Tibial artery (tissue), 4 donors: Measurements from ENCODE around the gene KCNQ1.

ENCODE experiments used
- DNase-seq, 2 donors: peaks; one replicate each; pipeline ENCODE4 v3.0.0-alpha.2; 2019
- H3K27ac ChIP-seq, 2 donors: fragments of 200-600 bp; sonication (generic) in 1 of 2; 1 replicate in 1 of 2; 2 replicates in 1 of 2; pipeline ENCODE4 v1.5.1; 2018 to 2019; ENCODE audit warnings: mild to moderate bottlenecking in 1 of 2
- H3K27me3 ChIP-seq, 2 donors: fragments of 200-600 bp; sonication (generic) in 1 of 2; one replicate each; pipeline versions ENCODE4 v1.5.1 to v1.6.0; 2016 to 2019
- H3K36me3 ChIP-seq, 3 donors: fragments of 200-600 bp; sonication (generic) in 2 of 3; one replicate each; pipeline ENCODE4 v1.5.1; 2016 to 2019; ENCODE audit warnings: mild to moderate bottlenecking in 2 of 3
- H3K4me1 ChIP-seq, 4 donors: fragments of 200-600 bp; sonication (generic) in 2 of 4; 1 replicate in 3 of 4; 2 replicates in 1 of 4; pipeline ENCODE4 v1.5.1; 2016 to 2019
- H3K4me3 ChIP-seq, 2 donors: fragments of 200-600 bp; sonication (generic) in 1 of 2; 1 replicate in 1 of 2; 2 replicates in 1 of 2; pipeline ENCODE4 v1.5.1; 2018 to 2019; ENCODE audit warnings: mild to moderate bottlenecking in 2 of 2
- H3K9me3 ChIP-seq, 3 donors: fragments of 200-600 bp; sonication (generic) in 1 of 3; one replicate each; pipeline ENCODE4 v1.5.1; 2016 to 2019
- intact Hi-C: fragments of 100-400 bp; cut with DNase I; formaldehyde crosslinking; loops from one replicate; pipeline ENCODE4 v1.15.0; 2023; ENCODE audit warnings: low total_unique reads
- TF ChIP-seq, protein P1 (sequence below), 2 experiments: fragments of 200-600 bp in 1 of 2; fragments of 450-650 bp in 1 of 2; IDR thresholded peaks; one replicate each; pipeline ENCODE4 v1.5.1; 2017 to 2019; ENCODE audit warnings: antibody characterized with exemption in 2 of 2, mild to moderate bottlenecking in 1 of 2, moderate library complexity in 1 of 2

The KCNQ1 gene

DNA sequence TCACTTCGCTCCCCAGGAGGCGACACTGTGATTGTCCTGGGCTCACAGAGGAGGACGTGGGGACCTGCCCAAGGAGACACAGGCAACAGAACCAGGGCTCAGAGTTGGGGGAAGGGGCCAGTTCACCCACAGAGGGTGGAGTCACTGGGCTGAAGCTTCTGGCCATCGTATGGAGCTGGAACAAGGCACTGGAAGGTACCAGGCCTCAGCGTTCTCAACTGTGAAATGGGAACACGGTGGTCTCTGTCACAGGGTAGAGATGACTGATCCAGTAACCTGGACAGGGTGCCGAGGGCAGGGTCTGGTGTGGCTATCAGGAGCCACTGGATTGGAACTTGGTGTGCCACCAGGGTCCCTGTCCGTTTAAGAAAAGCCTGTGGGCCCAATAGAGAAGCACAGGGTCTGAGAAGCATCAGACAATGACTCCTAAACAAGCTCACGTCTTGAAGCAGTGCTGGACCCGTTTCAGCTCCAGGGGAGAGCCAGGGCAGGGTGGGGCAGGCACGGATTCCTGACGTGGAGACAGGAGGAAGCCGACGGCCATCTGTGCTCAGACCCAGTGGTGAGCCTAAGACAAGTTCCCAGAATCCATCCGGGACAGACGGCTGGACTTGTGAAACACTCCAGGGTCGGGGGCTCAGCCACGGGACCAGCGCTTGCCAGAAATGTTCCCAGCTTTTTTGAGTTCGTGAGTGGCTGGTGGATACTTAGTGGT is 280.0 kb downstream of the KCNQ1 start:
- Histone ChIP-seq H3K4me1 (no peaks in the 10 kb centered on the region), H3K9me3 (no peaks in the 10 kb centered on the region), H3K36me3 (no peaks in the 10 kb centered on the region), H3K27ac (no peak overlapping the region), H3K27me3 (peaks cover 0 to 5% of the 10 kb centered on the region in 2 donors), H3K4me3 (no peak overlapping the region)
- intact Hi-C loops = no loop called here
- TF ChIP-seq, protein P1, sequence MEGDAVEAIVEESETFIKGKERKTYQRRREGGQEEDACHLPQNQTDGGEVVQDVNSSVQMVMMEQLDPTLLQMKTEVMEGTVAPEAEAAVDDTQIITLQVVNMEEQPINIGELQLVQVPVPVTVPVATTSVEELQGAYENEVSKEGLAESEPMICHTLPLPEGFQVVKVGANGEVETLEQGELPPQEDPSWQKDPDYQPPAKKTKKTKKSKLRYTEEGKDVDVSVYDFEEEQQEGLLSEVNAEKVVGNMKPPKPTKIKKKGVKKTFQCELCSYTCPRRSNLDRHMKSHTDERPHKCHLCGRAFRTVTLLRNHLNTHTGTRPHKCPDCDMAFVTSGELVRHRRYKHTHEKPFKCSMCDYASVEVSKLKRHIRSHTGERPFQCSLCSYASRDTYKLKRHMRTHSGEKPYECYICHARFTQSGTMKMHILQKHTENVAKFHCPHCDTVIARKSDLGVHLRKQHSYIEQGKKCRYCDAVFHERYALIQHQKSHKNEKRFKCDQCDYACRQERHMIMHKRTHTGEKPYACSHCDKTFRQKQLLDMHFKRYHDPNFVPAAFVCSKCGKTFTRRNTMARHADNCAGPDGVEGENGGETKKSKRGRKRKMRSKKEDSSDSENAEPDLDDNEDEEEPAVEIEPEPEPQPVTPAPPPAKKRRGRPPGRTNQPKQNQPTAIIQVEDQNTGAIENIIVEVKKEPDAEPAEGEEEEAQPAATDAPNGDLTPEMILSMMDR (IDR thresholded peaks at IDR 0.05) = no peak
- no peak for DNase-seq

DNA sequence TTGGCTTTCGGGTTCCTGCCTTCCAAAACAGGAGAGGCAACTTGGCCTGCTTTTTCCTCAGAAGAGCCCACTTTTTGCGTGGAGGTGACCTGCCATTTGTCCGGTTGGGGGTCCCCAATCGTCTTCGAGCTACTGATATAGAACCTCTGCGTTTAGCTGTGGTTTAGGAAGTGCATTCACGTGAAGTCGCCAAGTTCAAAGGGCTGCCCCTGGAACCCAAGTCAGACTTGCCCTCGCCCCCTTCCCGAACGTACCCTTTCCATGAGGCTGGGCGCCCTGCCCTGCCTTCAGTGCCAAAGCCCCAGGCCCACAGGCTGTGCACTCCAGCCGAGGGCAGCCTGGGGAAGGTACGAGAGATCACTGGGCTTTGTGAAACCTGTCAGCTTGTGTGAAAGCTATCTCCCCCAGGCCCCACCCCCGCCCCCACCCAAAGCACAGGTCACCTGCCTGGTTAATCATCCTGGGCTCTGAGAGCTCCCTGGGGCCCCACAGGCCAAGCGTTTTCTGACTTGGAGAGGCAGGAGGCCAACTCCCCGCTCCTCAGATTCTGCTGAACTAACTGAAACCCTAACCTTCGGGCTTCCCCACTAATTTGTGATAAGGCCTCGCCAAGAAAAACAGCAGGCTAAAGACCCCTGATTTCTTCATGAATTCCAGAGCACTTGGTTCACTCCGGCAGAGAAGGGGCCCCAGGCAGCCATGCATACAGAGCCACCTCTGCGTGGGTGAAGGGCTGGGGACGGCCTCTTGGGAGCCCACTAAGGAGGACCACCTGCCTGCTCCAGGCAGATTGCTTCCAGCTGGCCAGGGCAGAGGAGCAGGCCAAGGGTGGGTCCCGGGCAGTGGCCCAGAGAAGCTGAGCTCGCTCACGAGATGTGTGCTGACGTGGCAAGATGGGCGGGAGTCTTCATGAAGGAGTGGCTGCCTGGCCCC is 280.8 kb downstream of the KCNQ1 start:
- H3K36me3 ChIP-seq = no peaks in the 10 kb centered on the region
- DNase-seq = peak in 1 of 2 donors; percentile 26
- H3K9me3 ChIP-seq = no peaks in the 10 kb centered on the region
- intact Hi-C loops = no loop called here
- no peaks in the 10 kb centered on the region for H3K4me1 ChIP-seq
- H3K27ac ChIP-seq = no peak overlapping the region
- H3K4me3 ChIP-seq = no peak overlapping the region
- H3K27me3 ChIP-seq = peaks cover 0 to 5% of the 10 kb centered on the region in 2 donors
- TF ChIP-seq, protein P1 (IDR thresholded peaks at IDR 0.05) = no peak

DNA sequence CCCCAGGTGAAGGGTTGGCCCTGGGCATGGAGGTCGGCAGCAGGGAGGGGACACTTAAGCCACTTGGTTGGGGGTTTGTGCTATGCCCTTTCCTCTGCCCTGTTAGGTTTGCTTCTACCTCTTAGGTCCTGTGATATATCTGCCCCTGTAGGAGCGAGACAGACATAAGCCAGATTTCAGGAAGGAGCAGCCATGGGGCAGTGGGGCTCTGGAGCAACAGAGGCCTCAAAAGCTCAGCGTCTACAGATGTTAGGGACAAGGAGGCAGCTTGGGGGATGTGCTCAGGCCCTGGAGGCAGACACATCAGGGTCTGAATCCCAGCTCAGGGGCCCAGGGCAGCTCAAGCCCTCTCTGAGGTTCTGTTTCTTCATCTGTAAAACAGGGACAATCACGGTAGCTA is 282.2 kb downstream of the KCNQ1 start:
- TF ChIP-seq, protein P1 (IDR thresholded peaks at IDR 0.05) = no peak
- Histone ChIP-seq H3K27me3 (peaks cover 0 to 2% of the 10 kb centered on the region in 2 donors), H3K27ac (no peak overlapping the region), H3K4me3 (no peak overlapping the region), H3K36me3 (no peaks in the 10 kb centered on the region), H3K9me3 (no peaks in the 10 kb centered on the region), H3K4me1 (no peaks in the 10 kb centered on the region)
- DNase-seq = no peak
- intact Hi-C loops = no loop called here

DNA sequence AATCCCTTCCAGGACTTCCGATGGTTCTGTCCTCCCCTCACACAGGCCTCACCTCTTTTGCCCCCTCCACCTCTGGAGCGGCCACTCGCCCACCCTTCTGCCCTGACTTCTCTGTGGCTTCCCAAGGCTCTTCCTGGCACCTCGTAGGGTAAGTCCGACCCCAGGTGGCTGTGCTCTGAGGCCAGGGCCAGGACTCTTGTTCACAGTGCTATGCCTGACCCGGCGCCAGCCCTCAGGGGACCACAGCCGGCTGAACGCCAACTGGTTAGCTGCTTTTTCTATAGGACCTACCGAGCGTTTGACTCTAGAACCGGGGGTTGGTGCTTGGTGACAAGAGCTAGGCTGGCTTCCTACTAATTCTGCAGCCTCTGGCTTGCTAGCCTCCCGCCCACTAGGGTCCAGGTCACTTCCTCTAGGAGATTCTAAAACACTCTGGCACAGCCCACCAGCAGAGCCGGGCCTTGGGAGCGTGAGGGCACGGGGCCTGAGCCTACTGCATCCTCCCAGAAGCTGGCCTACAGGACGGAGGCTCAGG is 283.4 kb downstream of the KCNQ1 start:
- Histone ChIP-seq H3K36me3 (no peaks in the 10 kb centered on the region), H3K27ac (no peak overlapping the region), H3K4me3 (no peak overlapping the region), H3K27me3 (no peaks in the 10 kb centered on the region), H3K4me1 (no peaks in the 10 kb centered on the region), H3K9me3 (no peaks in the 10 kb centered on the region)
- intact Hi-C loops = no loop called here
- DNase-seq = no peak
- TF ChIP-seq, protein P1 (IDR thresholded peaks at IDR 0.05) = no peak

DNA sequence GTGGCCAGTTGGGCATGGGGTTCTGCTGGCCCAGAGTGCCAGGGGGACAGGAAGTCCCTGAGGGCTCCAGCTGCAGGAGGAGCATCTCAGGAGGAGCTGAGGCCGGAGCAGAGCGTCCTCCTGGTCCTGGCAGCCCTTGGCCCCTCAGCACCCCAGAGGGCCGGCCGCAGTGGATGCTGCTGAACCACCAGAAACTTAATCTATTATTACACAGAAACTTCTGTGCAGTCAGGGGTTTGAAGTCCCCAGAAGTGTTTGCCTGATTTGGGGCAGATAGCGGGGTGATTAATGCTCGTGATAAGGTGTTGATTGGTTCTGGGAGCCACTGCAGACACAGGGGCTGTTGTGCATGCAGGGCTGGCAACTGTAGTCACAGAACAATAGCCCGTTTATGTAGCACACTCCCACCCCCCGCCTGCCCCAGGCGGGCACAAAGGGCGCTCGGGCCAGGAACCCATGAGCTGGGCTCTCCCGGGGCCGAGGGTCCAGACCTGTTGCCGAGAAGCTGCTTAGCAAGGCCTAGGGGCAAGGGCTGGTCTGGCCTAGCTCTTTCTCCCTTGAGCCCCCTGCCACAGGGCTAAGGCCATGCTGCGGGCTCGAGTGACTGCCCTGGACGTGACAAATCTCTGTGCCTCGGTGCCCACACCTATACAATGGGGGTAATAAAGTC is 284.0 kb downstream of the KCNQ1 start:
- no peak for DNase-seq
- Histone ChIP-seq H3K9me3 (no peaks in the 10 kb centered on the region), H3K4me1 (no peaks in the 10 kb centered on the region), H3K27ac (no peak overlapping the region), H3K27me3 (no peaks in the 10 kb centered on the region), H3K36me3 (no peaks in the 10 kb centered on the region), H3K4me3 (no peak overlapping the region)
- TF ChIP-seq, protein P1 (IDR thresholded peaks at IDR 0.05) = no peak
- intact Hi-C loops = no loop called here
